Stimulated activated CD4-positive, alpha-beta T cell treated with anti-CD3 and anti-CD28 coated beads, Interleukin-2, amount 100 ng/mL, for 24 hours (primary cell): Measurements from ENCODE around the gene HIVEP1.
A peak's percentile ranks its signal among the peaks of the same experiment; 100 is the strongest.
"Not testable (repeated sequence)": the region's sequence is repeated elsewhere in the genome, so short reads cannot be mapped to it uniquely, and the experiment has no call there.

Experiments used
- DNase-seq, 2 donors: peaks; one replicate each; pipeline ENCODE4 v3.0.0-alpha.2; 2020

HIVEP1 gene

DNA sequence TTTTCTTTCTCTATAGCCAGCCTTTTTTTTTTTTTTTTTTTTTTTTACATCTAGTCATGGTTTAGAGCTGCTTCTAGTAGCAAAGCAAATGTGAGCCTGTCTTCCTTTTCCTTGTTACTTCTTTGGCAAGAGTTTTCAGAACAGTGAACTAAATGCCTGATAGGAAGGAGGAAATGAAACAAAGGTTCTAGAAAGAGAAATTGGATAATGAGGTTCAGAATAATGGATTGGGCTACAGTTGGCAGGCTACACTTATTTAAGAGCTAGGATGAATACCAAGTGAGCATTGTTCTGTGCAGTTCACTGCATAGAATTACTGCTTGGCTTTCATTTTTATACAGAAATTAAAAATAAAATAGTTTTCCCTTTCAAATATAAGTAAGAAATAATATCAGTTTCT lies 78.6 kb downstream of the HIVEP1 start:
- DNase-seq, result no peak

DNA sequence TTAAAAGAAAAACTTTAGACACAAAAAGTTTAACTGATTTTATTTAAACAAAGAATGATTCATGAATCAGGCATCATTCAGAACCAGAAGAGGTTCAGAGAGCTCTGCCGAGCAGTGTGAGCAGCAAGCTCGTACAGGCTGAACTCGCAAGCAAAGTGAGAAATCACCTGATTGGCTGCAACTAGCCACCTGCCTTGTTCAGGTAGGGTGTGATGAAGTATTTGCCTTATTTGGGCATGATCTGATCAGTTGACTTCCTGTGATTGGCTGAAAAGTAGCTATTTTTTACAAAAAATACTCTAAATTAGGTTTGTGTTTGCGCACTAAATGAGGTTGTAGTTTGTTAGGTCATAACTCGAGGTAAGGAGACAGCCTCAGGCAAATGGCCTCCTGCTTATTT lies 80.7 kb downstream of the HIVEP1 start:
- DNase-seq, result no peak

DNA sequence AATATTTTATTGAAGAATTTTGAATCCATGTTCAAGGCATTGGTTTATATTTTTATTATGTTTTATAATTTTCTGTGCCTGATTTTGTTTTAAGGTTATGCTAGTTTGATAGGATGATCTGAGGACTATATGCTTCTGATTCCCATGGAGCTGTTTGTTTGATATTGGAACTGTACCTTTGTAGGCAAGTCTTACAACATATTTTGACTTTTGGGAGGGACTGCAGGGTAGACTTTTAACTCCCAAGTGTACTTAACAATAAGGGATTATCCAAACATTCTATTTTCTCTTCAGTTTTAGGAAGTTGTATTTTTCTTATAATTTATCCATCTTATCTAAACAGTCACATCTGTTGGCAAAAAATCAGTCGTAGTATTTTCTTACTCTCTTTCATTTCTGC lies 82.6 kb downstream of the HIVEP1 start:
- no peak for DNase-seq

DNA sequence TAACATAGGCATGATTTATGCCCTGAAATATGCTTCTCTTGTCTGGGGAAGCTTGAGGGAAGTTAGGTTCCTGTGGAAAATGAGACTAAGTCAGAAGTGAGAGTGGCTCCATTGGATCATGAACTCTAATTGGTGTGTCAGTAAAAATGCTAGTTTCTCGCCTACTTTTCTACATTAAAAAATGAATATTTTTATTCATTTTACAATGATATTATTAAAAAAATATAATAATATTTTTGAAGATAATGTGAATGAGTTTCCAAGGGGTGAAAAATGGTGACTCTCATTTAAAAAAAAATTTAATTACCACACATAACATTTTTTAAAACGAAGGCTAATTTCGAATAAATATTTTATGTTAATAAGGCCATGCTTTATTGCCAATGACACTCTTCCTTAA lies 84.2 kb downstream of the HIVEP1 start:
- DNase-seq, result no peak

DNA sequence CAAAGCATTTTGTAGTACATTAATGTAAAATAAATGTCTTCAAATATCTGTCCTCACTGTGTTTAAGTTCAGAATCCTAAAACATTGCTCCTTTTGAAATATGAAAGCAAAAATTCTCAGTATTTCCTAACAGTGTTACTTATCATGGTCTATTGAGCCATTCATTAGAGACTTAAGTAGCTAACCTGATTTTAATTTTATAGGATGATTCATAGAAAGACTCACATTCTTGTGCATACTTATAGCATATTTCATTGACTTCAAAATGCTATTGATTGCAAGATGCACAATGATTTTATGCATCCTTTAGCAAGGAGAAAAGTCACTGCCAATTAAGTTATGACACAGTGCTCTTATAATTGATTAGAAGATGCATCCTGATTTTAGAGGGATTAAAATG lies 85.7 kb downstream of the HIVEP1 start:
- DNase-seq, result no peak

DNA sequence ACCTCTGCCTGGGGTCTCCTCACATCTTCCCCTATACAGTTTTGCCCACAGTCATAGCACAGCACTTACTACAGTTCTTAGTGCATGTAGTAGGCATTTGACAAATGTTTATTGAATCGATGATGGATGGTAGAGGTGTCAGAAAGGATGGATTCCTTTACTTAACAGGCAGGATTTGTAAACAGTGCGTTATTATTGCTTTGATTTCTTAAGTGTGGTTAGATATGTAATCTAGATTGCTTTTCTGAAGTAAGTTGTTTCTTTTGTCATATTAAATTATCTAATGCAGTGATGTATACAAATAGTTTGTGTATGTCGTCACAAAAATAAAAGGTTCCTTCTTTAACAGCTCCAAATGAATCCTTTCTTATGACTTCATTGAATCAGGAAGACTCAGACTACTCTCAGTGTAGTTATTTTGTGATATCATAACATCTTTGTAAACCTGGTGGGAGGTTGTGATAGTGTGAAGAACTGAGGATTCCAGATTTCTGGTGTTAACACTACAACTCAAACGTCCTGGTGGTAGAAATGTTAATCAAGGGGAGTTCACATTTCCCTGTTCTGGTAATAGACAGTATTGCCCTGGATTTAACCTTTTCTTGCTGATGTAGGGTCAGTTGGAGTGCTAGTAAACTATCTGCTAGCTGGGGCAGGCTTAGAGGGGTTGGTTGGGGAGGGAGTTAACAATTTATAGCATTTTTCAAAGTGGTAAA lies 87.7 kb downstream of the HIVEP1 start:
- DNase-seq, result no peak

DNA sequence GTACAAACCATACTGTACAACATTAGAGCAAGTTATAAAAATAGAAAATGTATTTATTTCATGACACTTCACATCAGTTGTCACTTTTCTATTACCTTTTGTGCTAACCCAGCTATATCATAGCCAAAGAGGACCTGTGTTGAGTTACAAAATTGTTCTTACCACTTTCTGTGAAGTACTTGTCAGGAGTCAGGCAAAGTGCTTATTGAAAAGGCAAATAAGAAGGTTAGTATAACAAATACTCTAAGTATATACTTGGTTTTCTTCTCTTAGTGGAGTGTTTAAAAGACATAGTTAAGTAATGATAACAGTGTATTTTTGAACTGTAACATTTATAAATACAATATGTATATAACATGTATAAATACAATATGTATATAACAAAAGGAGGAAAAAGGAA lies 88.9 kb downstream of the HIVEP1 start:
- no peak for DNase-seq

DNA sequence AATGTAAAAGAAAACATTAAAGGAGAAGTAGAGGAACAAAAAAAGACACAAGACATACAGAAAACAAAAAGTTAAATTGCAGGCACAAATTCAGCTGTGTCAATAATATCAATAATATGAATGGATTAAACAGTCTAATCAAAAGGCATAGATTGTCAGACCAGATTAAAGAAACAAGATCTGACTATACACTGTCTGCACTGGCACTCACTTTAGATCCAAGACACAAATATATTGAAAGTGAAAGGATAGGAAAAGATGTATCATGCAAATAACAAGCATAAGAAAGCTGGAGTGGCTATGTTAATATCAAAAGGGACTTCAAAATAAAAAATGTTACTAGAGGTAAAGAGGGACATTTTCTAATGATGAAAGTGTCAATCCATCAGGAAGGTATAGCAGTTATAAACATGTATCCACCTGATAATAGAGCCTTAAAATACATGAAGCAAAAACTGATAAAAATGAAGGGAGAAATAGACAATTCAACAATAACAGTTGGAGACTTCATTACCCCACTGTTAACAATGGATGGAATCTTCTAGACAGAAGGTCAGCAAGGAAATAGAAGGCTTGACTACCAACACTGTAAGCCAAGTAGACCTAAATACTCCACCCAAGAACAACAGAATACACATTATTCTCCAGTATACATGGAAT lies 89.7 kb downstream of the HIVEP1 start:
- no peak for DNase-seq

DNA sequence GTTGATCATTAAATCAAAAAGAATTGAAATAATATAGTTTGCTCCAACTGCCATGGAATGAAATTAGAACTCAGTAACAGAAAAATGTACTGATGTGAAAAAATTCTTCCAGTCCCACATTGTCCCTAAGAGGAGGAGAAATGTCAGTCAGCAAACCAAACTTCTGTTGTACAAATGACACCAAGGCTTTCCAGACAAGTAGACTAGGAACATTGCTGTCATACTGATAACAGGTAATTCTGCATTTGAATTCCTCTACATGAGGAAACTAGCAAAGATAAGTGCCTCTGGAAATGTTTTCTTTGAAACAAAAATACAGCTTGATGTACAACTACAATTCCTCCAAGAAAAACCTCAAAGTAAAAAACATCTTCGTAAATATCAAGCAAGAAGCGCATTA lies 90.2 kb downstream of the HIVEP1 start:
- no peak for DNase-seq

DNA sequence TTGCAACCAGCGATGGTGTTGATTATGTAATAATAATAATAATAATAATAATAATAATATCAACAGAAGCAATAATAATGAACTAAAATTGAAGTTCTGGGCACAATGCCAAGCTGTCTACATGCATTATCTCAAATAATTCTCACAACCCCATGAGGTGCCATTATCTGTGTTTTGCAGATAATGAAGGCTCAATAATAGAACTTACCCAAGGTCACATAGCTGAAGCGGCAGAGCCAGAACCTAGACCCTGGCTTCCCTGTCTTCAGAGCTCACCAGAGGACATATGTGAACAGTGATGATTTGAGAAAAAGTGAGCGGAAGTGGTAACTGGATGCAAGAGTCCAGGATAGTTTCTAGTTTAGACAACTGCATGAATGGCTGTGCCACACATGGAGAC lies 91.0 kb downstream of the HIVEP1 start:
- DNase-seq, result no peak

DNA sequence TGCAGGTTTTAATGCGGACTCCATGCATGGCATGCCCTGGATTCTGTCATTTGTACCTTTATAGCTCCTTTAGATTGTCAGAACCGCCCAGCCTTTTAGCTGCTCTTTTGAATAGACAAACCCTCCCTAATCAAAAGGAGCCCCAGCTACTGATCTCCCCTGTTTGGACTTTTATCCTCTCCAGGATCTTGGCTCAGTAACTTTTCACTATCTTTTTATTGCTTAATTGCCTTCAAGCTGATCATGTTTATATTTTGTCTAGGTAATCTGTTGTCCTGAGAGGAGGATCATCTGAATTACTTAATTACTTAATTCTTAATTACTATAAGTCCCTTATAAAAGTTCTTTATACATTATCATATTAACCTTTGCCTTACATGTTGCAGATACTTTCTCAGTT lies 93.2 kb downstream of the HIVEP1 start:
- DNase-seq, result no peak

DNA sequence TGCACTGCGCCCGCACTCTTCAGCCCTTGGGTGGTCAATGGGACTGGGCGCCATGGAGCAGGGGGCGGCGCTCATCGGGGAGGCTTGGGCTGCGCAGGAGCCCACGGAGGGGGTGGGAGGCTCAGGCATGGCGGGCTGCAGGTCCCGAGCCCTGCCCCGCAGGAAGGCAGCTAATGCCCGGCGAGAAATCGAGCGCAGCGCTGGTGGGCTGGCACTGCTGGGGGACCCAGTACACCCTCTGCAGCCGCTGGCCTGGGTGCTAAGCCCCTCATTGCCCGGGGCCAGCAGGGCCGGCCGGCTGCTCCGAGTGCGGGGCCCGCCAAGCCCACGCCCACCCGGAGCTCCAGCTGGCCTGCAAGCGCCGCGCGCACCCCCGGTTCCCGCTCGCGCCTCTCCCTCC lies 96.3 kb downstream of the HIVEP1 start:
- not testable (repeated sequence) for DNase-seq

DNA sequence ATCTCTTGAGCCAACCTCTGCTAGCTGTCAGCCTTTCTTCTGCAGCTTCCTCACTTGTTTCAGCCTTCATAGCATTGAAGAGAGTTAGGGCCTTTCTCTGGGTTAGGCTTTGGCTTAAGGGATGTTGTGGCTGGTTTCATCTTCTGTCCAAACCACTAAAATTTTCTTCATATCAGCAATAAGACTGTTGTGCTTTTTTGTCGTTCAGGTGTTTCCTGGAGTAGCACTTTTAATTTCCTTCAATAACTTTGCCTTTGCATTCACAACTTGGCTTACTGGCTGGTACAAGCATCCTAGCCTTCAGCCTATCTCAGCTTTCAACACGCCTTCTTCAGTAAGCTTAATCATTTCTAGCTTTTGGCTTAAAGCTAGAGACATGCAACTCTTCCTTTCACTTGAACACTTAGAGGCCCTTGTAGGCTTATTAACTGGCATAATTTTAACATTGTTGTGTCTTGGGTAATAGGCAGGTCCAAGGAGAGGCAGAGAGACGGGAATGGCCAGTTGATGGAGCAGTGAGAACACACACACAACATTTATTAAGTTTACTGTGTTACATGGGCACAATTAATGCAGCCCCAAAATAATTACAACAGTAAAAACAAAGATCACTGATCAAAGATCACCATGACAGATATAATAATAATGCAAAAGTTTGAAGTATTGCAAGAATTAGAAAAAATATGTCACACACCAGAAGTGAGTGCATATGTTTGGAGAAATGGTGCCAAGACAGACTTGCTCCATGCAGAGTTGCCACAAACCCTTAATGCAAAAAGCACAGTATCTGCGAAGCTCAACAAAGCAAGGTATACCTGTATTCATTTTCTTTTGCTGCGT lies 98.6 kb downstream of the HIVEP1 start:
- DNase-seq, result no peak

DNA sequence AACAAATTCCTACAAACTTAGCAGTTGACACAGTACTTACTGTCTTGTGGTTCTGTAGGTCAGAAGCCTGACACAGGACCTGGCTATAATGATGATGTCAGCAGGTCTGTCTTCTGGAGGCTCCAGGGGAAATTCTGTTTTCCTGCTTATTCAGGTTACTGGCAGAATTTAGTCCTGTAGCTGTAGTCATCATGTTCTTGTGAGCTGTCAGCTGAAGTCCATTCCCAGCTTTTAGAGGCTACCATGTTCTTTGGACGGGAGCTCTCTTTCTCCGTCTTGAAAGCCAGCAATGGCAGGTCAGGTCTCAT lies 99.2 kb downstream of the HIVEP1 start:
- DNase-seq, result no peak

DNA sequence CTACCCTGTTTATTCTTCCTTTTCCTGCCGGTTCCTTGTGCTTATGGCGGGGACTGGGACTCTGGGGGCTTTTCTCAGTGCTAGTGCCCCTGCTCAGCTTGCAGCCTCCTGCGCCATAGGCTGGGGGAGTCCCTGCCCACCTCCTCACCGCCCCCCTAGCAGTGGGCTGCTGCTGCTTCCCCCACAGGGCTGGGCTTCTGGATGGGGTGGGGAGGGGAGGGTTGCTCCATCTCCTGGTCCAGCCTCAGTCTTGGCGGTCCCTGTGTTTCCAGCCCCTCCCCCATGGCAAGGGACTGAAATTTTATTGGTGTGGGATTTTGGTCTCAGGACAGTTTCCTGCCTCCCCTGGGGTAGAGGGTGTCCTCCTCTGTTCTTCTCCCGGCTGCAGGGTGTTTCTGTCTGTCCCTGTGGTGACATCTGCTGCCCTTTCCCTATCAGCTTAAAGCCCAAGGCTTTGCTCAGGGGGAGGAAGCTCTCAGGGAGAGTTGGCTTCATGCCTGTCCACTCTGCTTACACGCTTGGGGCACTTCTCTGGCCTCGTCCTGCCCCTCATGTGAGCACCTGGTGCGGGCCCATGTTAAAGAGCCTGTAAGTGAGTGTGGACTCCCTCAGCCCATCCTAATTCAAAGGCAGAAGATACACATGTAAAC lies 100.6 kb downstream of the HIVEP1 start:
- no peak for DNase-seq

DNA sequence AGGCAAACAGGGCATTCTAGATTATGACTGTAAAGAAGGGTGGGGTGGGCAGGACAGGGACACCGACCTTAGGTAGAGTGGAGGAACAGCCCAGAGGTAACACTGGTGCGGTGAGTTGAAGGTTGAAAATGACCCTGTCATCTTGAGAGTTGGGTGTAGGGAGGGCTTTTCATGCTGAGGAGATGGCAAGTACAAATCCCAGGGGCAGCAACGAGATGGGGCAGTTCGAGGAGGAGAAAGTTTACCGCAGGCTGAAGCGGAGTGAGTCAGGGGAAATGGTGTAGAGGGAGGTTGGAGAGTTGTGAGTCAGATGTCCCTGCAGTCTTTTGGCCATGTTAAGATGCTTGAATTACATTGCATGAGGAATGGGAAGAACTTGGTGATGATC lies 101.1 kb downstream of the HIVEP1 start:
- peak in 1 of 2 donors; percentile 23 for DNase-seq

DNA sequence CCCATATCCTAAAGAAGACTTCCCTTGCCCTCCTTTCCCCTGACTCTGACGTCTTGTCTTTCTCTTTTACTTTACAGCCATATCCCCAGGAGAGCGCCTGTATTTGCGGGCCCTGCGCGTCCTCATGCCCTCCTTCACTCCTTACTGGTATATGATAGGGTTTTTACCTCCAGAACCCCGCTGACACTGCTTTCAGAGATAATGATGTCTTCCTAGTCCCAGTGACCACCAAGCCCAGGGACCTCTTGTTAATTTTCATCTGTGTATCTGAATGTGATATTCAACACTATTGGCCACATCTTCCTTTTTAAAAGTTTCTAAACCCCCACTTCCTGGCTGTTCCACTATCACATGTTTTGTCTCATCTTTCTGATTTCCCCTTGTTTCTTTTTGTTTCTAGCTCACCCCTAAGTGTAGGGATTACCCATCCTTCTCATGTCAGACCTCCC lies 102.0 kb downstream of the HIVEP1 start:
- DNase-seq, result no peak

DNA sequence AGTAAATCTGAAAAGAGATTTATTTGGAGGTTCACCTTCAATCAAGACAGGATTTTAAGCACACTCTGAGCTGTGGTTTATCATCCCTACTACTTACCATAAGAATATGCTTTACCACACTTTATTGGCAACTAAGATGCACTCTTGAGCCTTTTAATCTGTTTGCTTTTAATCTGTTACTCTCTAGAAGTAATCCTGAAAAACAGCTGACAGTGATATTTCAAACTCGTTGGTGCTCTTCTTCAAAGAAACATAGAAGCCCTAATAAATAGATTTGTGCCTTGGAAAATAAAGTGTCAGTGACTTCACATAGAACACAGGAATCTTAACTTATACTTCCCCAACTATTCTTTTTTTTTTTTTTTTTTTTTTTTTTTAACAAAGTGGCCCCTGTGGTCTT lies 102.9 kb downstream of the HIVEP1 start:
- DNase-seq, result no peak

DNA sequence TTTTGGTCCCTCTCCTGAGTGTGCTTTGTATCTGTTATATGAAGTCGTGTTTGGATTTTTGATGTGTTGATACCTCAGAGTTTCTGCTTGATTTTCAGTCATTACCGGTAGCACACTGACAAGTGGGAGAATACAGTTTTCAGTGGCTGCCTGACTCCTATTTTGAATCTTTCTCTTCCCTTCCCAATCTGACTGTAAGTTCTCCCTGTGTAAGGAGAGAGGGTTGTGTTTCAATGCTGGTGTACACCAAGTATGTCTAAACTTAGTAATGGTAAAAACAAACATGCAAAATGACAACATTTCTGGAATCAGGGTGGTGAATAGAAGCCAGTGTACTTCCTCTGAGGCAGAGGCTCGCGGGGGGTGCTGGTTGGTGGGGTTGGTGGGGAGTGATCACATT lies 103.4 kb downstream of the HIVEP1 start:
- DNase-seq, result no peak

DNA sequence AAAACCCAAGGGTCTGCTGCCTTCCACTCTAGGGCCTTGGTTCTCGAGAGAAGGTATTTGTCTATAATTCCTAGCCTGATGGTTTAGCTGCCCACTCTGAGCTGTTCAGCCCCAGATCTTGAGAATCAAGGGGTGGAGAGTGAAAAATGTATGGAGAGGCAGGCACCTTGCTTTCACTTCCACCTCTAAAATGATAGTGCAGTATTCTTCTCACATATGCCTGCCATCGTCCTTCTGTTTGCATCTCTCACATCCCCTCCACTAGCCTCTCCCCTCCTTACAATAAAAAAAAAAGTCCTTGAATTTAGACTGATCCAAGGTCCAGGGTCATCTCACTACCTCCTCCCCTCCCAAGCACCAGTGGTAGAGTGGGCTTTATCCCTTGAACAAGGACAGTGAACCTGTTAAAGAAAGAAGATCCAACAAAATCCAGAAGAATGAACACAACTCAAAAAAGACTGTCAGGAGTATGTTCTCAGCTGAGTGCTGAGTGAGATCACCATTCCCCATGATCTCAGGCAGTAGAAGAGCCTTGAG lies 104.2 kb downstream of the HIVEP1 start:
- DNase-seq, result no peak

DNA sequence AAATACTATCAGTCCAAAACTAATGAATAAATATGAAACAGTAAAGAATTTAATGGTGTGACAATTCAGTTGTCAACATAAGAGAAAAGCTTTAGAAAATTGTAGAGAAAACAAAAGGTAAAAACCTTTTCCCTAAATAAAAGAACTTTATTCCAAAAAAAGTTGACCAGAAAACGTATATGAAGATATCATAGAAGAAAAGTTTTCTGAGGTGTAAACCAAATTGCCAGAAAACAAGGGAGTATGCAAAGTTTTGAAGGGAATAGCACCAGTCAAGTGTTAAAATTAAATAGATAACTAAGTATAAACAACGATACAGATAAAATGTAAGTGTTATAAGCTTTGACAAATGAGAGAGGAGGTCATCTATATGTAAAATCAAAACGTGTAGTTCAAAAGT lies 104.9 kb downstream of the HIVEP1 start:
- no peak for DNase-seq

DNA sequence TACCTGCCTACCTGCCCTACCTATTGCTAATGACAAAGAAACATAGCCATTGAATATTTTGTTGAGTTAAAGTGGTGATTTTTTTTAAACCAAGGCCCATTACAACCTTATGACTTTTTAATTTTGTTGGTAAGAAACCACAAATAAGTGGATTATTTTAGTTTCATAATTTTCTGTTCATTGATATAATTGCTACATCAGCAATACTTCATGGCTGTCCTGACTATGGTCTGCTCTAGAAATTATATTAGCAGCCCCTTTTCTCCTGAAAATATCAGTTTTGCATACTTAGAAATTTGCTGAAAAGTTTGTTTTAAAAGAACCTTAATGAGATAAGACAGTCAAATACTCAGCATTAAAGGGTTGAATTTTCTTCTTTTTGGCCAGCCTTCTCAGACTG lies 106.5 kb downstream of the HIVEP1 start:
- DNase-seq, result no peak

DNA sequence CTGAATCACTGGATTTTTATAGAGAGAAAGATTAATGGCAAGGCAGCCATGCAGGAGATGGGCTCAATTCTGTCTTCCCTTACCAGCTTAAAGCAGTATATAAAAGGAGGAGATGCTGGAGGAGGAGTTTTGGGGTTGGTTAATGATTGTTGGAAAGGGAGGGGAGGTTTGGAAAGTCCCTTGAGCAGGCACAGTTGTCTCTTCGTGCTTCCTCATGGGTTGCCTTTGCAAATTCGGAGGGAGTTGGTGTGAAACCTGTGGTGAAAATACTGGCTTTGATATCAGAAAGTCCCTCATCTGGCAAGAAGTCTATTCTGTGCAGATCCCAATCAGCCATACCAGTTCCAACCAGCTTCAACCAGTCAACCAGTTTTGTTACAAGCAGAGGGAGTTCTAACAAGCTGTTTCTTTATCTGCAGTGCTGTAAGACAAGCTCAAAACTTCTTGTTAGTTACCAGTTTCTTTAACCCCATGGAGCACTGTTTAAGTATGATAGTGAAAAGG lies 107.0 kb downstream of the HIVEP1 start:
- DNase-seq, result peak; percentile 26 to 42
